ENCODE data around the gene KIF18A.

The KIF18A gene

DNA sequence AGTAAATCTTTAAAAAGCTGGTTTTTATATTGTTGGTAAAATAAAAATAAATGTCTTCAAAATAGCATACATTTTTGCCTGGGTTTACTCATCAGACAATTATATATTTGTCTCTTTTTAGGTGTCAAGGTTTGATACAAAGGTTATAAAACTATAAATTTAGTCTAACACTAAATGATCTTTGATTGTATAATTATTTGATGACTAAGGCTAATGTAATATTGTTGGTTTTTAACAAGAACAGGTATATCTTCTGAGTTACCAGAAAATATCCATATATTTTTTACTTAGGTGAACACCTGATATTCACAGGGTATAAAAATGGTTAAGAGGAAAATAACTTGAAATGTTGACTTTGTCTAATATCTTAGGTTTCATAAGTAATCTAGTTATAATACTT lies 104.3 kb downstream of the KIF18A start:
- no peaks in the 10 kb centered on the region for H3K27me3 ChIP-seq
- no peaks in the 10 kb centered on the region for H3K36me3 ChIP-seq
- no peaks in the 10 kb centered on the region for H3K9me3 ChIP-seq
- TF ChIP-seq, protein P1, sequence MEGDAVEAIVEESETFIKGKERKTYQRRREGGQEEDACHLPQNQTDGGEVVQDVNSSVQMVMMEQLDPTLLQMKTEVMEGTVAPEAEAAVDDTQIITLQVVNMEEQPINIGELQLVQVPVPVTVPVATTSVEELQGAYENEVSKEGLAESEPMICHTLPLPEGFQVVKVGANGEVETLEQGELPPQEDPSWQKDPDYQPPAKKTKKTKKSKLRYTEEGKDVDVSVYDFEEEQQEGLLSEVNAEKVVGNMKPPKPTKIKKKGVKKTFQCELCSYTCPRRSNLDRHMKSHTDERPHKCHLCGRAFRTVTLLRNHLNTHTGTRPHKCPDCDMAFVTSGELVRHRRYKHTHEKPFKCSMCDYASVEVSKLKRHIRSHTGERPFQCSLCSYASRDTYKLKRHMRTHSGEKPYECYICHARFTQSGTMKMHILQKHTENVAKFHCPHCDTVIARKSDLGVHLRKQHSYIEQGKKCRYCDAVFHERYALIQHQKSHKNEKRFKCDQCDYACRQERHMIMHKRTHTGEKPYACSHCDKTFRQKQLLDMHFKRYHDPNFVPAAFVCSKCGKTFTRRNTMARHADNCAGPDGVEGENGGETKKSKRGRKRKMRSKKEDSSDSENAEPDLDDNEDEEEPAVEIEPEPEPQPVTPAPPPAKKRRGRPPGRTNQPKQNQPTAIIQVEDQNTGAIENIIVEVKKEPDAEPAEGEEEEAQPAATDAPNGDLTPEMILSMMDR (IDR thresholded peaks at IDR 0.05), result no peak
- H3K4me3 ChIP-seq (ENCODE audit: low read depth in 1 of 2, low read length in 1 of 2), result no peak overlapping the region
- no peak overlapping the region for H3K27ac ChIP-seq
- no peaks in the 10 kb centered on the region for H3K4me1 ChIP-seq (ENCODE audit: control insufficient read depth in 1 of 2, insufficient read depth in 1 of 2, low read depth in 1 of 2, low read length in 1 of 2)

DNA sequence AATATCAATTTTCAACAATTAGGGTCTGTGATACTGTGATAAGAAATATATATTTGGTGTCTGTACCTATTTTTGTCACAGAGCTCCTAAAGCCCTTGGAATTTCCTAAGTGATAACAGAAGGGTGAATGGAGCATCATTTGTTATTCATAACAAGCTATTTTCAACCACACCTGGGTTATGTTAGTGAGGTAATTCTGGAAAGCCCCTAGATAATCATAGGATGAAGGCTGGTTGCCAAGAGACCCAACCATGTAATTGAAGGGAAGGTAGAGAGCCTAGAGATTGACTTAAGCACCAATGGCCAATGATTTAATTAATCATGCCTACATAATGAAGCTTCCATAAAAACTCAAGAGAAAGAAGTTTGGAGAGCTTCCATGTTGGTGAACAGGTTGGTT lies 109.4 kb downstream of the KIF18A start:
- no peak overlapping the region for H3K4me3 ChIP-seq (ENCODE audit: low read depth in 1 of 2, low read length in 1 of 2)
- no peaks in the 10 kb centered on the region for H3K36me3 ChIP-seq
- H3K4me1 ChIP-seq (ENCODE audit: control insufficient read depth in 1 of 2, insufficient read depth in 1 of 2, low read depth in 1 of 2, low read length in 1 of 2), result no peaks in the 10 kb centered on the region
- no peaks in the 10 kb centered on the region for H3K9me3 ChIP-seq
- H3K27ac ChIP-seq, result no peak overlapping the region
- no peaks in the 10 kb centered on the region for H3K27me3 ChIP-seq
- TF ChIP-seq, protein P1 (IDR thresholded peaks at IDR 0.05), result no peak

DNA sequence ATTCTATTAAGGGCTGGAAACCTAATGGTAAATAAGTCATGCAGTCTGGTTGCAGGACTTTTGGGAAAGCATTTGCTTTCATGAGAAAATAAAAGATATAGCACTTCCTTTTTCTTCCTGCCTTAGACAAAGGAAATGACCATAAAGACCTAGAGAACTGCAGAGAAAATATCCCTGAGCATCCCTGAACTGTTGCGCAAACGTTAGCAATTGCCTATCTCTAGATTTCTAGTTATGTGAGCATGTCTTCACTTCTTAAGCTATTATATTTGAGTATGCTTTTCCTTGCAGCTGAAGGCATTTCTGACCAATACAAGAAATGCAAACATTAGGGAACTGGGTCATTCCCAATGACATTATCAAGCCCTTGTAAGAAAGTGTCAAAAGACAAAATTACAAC lies 110.6 kb downstream of the KIF18A start:
- H3K4me3 ChIP-seq (ENCODE audit: low read depth in 1 of 2, low read length in 1 of 2), result no peak overlapping the region
- H3K27ac ChIP-seq, result no peak overlapping the region
- no peaks in the 10 kb centered on the region for H3K4me1 ChIP-seq (ENCODE audit: control insufficient read depth in 1 of 2, insufficient read depth in 1 of 2, low read depth in 1 of 2, low read length in 1 of 2)
- TF ChIP-seq, protein P1 (IDR thresholded peaks at IDR 0.05), result no peak
- no peaks in the 10 kb centered on the region for H3K36me3 ChIP-seq
- H3K27me3 ChIP-seq, result no peaks in the 10 kb centered on the region
- no peaks in the 10 kb centered on the region for H3K9me3 ChIP-seq

DNA sequence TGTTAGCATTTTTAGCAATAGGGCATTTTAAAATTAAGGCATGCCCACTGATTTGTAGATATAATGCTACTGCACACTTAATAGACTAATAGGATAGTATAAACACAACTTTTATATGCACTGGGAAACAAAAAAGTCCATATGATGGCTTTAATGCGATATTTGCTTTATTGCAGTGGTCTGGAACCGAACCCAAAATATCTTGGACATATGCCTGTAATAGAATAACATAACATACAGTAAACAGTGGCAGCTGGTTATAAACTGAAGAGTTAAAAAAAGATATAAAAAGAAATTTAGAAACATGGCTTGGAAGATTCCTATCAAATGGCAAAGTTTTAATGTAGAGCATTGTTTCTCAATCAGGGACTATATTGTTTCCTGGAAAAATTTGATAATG lies 111.9 kb downstream of the KIF18A start:
- no peaks in the 10 kb centered on the region for H3K27me3 ChIP-seq
- no peaks in the 10 kb centered on the region for H3K36me3 ChIP-seq
- TF ChIP-seq, protein P1 (IDR thresholded peaks at IDR 0.05), result no peak
- H3K27ac ChIP-seq, result no peak overlapping the region
- no peaks in the 10 kb centered on the region for H3K9me3 ChIP-seq
- no peak overlapping the region for H3K4me3 ChIP-seq (ENCODE audit: low read depth in 1 of 2, low read length in 1 of 2)
- no peaks in the 10 kb centered on the region for H3K4me1 ChIP-seq (ENCODE audit: control insufficient read depth in 1 of 2, insufficient read depth in 1 of 2, low read depth in 1 of 2, low read length in 1 of 2)

DNA sequence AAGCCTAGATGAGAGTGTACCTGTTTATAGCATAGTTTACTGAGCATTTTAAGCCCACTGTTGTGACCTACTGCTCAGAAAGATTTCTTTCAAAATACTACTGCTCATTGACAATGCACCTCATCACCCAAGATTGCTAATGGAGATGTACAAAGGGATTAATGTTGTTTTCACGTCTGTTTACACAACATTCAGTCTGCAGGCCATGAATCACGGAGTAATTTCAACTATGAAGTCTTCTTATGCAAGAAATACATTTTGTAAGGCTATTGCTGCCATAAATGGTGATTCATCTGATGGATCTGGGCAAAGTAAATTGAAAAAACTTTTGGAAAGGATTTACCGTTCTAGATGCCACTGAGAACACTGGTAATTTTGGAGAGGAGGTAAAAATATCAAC lies 112.9 kb downstream of the KIF18A start:
- Histone ChIP-seq H3K27ac (no peak overlapping the region), H3K4me3 (ENCODE audit: low read depth in 1 of 2, low read length in 1 of 2) (no peak overlapping the region), H3K27me3 (no peaks in the 10 kb centered on the region), H3K36me3 (no peaks in the 10 kb centered on the region), H3K4me1 (ENCODE audit: control insufficient read depth in 1 of 2, insufficient read depth in 1 of 2, low read depth in 1 of 2, low read length in 1 of 2) (no peaks in the 10 kb centered on the region), H3K9me3 (no peaks in the 10 kb centered on the region)
- TF ChIP-seq, protein P1 (IDR thresholded peaks at IDR 0.05), result no peak

DNA sequence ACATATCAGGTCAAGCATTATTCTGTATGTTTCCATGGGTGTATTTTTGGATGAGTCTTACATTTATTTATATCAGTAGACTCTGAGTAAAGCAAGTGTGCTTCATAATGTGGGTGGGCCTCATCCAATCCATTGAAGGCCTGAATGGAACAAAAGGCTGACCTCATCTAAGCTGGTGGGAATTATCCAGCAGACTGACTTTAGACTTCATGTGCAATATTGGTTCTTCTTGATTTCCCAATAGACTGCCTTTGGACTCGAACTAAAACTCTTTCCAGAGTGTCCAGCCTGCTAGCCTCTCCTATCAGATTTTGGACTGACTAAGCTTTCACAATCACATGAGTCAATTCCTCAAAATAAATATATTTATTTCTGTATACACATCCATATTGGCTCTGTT lies 116.2 kb downstream of the KIF18A start:
- TF ChIP-seq, protein P1 (IDR thresholded peaks at IDR 0.05), result no peak
- Histone ChIP-seq H3K4me1 (ENCODE audit: control insufficient read depth in 1 of 2, insufficient read depth in 1 of 2, low read depth in 1 of 2, low read length in 1 of 2) (no peaks in the 10 kb centered on the region), H3K4me3 (ENCODE audit: low read depth in 1 of 2, low read length in 1 of 2) (no peak overlapping the region), H3K27ac (no peak overlapping the region), H3K27me3 (no peaks in the 10 kb centered on the region), H3K36me3 (no peaks in the 10 kb centered on the region), H3K9me3 (no peaks in the 10 kb centered on the region)
